HFFc6 (cell line): ENCODE data around the gene PC. TPM values are rescaled to one million over a fixed set of nuclear protein-coding genes. Genes with fewer than 3 reads are reported as not detected.
"Not testable (repeated sequence)": the region's sequence is repeated elsewhere in the genome, so short reads cannot be mapped to it uniquely, and the experiment has no call there.

Source experiments
- DNase-seq: peaks from one replicate; pipeline ENCODE4 v3.0.0-alpha.2; 2018
- H3K27ac Mint-ChIP-seq: 2 replicates; pipeline ENCODE4 v1.8.0; 2020; ENCODE audit warnings: mild to moderate bottlenecking, mixed read lengths
- H3K27me3 Mint-ChIP-seq: 2 replicates; pipeline ENCODE4 v1.8.0; 2021; ENCODE audit warnings: mild to moderate bottlenecking, moderate library complexity, mixed read lengths; ENCODE audit not compliant: insufficient read depth
- H3K36me3 Mint-ChIP-seq: 2 replicates; pipeline ENCODE4 v1.8.0; 2021; ENCODE audit warnings: low read depth, mixed read lengths
- H3K4me1 Mint-ChIP-seq: 2 replicates; pipeline ENCODE4 v1.8.0; 2020; ENCODE audit warnings: low read depth, mixed read lengths
- H3K4me3 Mint-ChIP-seq: 2 replicates; pipeline ENCODE4 v1.8.0; 2020; ENCODE audit warnings: mild to moderate bottlenecking, moderate library complexity, mixed read lengths
- H3K9me3 Mint-ChIP-seq: 2 replicates; pipeline ENCODE4 v1.8.0; 2020; ENCODE audit warnings: mild to moderate bottlenecking, mixed read lengths
- long read RNA-seq: library from polyadenylated mRNA; unstranded; transcript quantifications from one replicate; pipeline ENCODE4 v2.0.0, GENCODE V29; 2019
- total RNA-seq, 6 experiments: library from RNA; stranded (reverse); fragmentation: NEBNext Ultra II Directional; extraction: Animal tissue kit (Norgen Biotek cat#: 25700); gene quantifications; 2 replicates in 1 of 6; 3 replicates in 5 of 6; pipeline ENCODE4 v1.2.3, GENCODE V29; 2021
- TF ChIP-seq, protein P1 (sequence below): fragments of 200-600 bp; sonication (generic); IDR thresholded peaks from 2 replicates; pipeline ENCODE4 v1.5.0; 2021; ENCODE audit warnings: antibody characterized with exemption, mild to moderate bottlenecking

PC gene, protein sequence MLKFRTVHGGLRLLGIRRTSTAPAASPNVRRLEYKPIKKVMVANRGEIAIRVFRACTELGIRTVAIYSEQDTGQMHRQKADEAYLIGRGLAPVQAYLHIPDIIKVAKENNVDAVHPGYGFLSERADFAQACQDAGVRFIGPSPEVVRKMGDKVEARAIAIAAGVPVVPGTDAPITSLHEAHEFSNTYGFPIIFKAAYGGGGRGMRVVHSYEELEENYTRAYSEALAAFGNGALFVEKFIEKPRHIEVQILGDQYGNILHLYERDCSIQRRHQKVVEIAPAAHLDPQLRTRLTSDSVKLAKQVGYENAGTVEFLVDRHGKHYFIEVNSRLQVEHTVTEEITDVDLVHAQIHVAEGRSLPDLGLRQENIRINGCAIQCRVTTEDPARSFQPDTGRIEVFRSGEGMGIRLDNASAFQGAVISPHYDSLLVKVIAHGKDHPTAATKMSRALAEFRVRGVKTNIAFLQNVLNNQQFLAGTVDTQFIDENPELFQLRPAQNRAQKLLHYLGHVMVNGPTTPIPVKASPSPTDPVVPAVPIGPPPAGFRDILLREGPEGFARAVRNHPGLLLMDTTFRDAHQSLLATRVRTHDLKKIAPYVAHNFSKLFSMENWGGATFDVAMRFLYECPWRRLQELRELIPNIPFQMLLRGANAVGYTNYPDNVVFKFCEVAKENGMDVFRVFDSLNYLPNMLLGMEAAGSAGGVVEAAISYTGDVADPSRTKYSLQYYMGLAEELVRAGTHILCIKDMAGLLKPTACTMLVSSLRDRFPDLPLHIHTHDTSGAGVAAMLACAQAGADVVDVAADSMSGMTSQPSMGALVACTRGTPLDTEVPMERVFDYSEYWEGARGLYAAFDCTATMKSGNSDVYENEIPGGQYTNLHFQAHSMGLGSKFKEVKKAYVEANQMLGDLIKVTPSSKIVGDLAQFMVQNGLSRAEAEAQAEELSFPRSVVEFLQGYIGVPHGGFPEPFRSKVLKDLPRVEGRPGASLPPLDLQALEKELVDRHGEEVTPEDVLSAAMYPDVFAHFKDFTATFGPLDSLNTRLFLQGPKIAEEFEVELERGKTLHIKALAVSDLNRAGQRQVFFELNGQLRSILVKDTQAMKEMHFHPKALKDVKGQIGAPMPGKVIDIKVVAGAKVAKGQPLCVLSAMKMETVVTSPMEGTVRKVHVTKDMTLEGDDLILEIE
- 10 to 100 TPM; 13.2 to 21.8 (median 19.3) TPM for total RNA-seq
- long read RNA-seq, full-length matches to known transcripts, result 3 of 5 reads
- long read RNA-seq, partial matches to known transcripts, result 2 of 5 reads
- long read RNA-seq, other reads (novel, unspliced or antisense), result 0 of 5 reads

DNA sequence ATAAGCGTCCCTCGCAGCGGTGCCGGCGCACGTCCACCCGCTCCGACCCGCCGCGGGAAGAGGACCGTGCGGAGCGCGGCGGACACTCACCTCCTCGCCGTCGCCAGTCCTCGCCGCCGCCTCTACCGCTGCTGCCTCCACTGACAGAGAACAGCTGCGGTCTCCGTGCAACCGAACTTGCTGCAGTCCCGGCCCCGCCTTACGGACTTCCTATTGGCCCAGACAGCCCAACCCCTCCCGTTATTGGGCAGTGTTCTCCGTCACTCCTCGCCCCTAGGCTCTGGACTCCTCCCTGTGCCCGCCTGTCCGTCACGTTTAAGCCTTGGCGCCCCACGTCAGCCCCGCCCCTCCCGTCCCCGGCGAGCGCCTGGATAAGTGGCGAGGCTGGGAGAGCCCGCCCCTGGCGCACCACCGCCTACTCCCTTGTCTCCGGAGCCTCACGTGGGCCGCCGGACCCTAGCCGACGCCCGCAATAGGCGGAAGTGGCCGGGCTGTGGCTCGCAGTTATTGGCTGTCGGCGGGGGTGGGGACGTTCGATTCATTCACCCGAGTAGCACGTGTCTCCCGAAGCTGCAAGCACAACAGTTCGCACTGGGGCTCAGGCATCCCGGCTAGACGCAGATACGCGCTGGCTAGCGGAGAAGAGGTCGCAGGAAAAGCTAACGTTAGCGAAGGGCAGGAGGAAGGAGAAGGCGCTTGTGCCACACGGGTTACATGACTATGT lies at the start of gene PC:
PC (minus strand) TSS at position 152 of the 724 bp plus-strand sequence. CDS start 86,224 bp downstream, outside the sequence.
- Mint-ChIP-seq H3K9me3 (peaks cover 6% of the 10 kb centered on the region; the same call in 1 of the 2 replicates), H3K4me1 (peaks cover 32% of the 10 kb centered on the region), H3K4me3 (peak within 1 kb of the TSS; percentile 86), H3K27ac (peak within 1 kb of the TSS; percentile 79), H3K27me3 (peaks cover 2% of the 10 kb centered on the region; the same call in 1 of the 2 replicates), H3K36me3 (peaks cover 6% of the 10 kb centered on the region; the same call in 1 of the 2 replicates)
- TF ChIP-seq, protein P1, sequence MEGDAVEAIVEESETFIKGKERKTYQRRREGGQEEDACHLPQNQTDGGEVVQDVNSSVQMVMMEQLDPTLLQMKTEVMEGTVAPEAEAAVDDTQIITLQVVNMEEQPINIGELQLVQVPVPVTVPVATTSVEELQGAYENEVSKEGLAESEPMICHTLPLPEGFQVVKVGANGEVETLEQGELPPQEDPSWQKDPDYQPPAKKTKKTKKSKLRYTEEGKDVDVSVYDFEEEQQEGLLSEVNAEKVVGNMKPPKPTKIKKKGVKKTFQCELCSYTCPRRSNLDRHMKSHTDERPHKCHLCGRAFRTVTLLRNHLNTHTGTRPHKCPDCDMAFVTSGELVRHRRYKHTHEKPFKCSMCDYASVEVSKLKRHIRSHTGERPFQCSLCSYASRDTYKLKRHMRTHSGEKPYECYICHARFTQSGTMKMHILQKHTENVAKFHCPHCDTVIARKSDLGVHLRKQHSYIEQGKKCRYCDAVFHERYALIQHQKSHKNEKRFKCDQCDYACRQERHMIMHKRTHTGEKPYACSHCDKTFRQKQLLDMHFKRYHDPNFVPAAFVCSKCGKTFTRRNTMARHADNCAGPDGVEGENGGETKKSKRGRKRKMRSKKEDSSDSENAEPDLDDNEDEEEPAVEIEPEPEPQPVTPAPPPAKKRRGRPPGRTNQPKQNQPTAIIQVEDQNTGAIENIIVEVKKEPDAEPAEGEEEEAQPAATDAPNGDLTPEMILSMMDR, result no peak
- DNase-seq, result peak; percentile 100

DNA sequence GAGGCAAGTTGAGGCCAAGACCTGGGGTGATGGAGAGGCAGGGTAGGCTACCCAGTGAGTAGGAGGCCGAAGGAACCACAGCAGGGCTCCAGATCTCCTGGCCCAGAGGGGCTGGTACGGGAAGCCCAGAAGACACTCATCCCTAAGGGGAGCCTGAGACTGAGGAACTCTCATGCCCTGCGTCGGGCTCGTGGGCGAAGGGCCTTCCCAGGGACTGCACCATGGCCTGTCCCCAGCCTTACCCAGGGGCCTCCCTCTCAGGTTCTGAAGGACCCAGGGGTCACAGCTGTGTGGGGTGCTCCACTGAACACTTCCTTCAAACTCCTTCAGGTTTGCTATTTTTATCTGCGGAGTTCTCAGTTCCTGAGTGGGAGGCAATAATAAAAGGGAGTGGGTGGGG lies 48.9 kb upstream of the PC start:
- Mint-ChIP-seq H3K36me3 (0 out of 2 replicates have a peak, but pooled peaks cover 8% of the 10 kb centered on the region), H3K4me3 (no peak overlapping the region), H3K27me3 (peaks cover 22% of the 10 kb centered on the region), H3K9me3 (no peaks in the 10 kb centered on the region), H3K27ac (no peak overlapping the region), H3K4me1 (peaks cover 7% of the 10 kb centered on the region)
- no peak for DNase-seq
- TF ChIP-seq, protein P1, result no peak

DNA sequence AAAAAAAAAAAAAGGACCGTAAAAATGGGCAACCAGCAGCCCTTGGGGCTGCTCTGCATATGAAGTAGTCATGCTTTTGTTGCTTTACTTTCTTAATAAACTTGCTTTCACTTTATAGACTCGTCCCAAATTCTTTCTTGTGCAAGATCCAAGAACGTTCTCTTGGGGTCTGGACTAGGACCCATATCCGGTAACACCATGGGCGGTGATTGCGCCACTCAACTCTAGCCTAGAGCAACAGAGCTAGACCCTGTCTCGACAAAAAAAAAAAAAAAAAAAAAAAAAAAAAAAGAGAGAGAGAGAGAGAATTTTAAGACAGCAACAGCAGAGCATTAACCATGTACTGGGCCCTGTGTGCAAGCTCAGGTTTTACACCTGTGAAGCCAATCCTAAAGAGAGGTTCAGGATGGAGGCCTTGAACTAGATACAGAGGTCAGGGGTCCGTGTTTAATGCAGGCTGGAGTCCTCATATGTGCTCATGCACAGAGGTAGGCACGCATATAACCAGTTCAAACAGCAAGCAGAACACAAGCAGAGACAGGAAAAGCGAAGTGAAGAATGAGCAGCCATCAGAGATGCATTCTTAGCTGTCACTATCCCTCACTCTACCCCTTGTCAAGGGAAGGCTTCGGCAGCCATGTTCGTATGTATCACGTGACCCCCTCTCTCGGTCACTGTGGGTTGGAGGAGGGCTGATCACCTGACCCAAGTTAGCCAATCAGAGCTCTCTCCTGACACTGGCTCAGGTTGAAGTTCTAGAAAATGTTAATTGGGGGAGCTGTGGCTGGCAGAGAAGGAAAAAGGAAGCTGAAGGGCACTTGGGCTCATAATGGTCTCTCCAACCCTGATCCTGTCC lies 48.1 kb upstream of the PC start:
- H3K27me3 Mint-ChIP-seq, result peaks cover 26% of the 10 kb centered on the region
- H3K36me3 Mint-ChIP-seq, result 0 out of 2 replicates have a peak, but pooled peaks cover 8% of the 10 kb centered on the region
- no peak overlapping the region for H3K27ac Mint-ChIP-seq
- peak overlapping the region; percentile 55 for H3K4me3 Mint-ChIP-seq
- H3K4me1 Mint-ChIP-seq, result peaks cover 7% of the 10 kb centered on the region
- TF ChIP-seq, protein P1, result no peak
- no peaks in the 10 kb centered on the region for H3K9me3 Mint-ChIP-seq
- DNase-seq, result no peak

DNA sequence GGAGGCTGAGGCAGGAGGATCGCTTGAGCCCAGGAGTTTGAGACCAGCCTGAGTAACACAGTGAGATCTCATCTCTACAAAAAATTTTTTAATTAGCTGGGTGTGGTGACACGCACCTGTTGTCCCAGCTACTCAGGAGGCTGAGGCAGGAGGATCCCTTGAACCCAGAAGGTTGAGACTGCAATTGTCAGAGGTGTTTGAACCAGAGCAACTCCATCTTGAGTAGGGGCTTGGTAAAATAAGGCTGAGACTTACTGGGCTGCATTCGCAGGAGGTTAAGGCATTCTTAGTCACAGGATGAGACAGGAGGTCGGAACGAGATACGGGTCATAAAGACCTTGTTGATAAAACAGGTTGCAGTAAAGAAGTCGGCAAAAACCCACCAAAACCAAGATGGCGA lies 47.0 kb upstream of the PC start:
- H3K27ac Mint-ChIP-seq, H3K36me3 Mint-ChIP-seq, H3K4me3 Mint-ChIP-seq, DNase-seq, H3K4me1 Mint-ChIP-seq, H3K9me3 Mint-ChIP-seq: not testable (repeated sequence)
- peaks cover 22% of the 10 kb centered on the region for H3K27me3 Mint-ChIP-seq

DNA sequence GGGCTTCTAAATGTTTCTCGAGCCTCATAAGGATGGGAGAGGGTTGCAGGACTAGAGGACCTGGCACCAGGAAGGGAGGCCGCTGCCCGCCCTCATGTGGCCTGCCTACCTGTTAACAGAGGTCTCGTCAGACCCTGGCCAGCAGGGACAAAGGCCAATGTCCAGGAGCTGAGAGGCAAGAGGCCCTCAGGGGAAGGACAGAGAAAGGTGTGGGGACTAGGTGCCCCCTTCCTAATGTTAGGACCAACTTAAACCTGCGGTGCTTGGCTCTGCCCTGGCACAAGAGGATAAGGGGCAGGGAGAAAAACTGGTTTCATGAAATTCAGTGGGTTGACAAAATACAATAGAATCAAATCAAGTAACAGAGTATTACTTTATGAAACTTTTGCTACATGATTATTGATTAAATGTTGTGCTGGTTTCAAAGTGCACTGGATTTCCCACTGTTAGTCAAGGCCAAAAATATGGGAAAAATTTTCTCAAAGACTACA lies 44.8 kb upstream of the PC start:
- Mint-ChIP-seq H3K36me3 (0 out of 2 replicates have a peak, but pooled peaks cover 8% of the 10 kb centered on the region), H3K4me1 (peaks cover 7% of the 10 kb centered on the region), H3K27ac (no peak overlapping the region), H3K9me3 (no peaks in the 10 kb centered on the region), H3K4me3 (no peak overlapping the region), H3K27me3 (peaks cover 12% of the 10 kb centered on the region)
- TF ChIP-seq, protein P1, result no peak
- DNase-seq, result no peak
